Stimulated activated CD4-positive, alpha-beta T cell treated with anti-CD3 and anti-CD28 coated beads, TNF-alpha, amount 100 ng/mL, for 48 hours (primary cell): ENCODE results near the gene PLEKHM3.
A peak's percentile ranks its signal among the peaks of the same experiment; 100 is the strongest.
"Not testable (repeated sequence)": the region's sequence is repeated elsewhere in the genome, so short reads cannot be mapped to it uniquely, and the experiment has no call there.

Experiments used
- DNase-seq, 3 donors: peaks; one replicate each; pipeline ENCODE4 v3.0.0-alpha.2; 2020; ENCODE audit warnings: low read depth in 3 of 3

The PLEKHM3 gene

GRCh38 chr2:208036357-208036756 is 11.0 kb upstream of the PLEKHM3 start:
- DNase-seq = no peak

- DNase-seq = no peak
Measured at GRCh38 chr2:208034503-208035140, 9.3 kb upstream of the PLEKHM3 start.

GRCh38 chr2:208033701-208034502 is 8.6 kb upstream of the PLEKHM3 start:
- no peak for DNase-seq

DNA sequence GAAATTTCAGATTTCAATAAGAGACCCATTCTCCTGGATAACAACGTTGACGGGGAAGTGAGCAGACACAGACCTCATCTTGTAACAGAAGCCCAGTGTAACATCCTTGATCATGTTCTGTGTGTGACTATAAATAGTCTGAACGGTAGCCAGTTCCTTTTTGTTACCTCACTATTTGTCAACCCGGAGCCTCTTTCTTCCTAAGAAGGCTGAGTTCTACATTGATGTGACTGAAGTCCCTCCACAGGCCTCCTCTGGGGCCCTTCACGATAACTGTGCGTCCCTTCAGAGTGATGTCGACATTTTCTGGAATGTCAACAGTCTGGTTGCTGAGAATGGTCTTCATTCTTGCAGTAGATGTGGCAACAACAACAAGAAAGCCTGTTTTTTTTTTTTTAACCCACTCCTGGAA is 6.3 kb upstream of the PLEKHM3 start:
- DNase-seq = no peak

DNA sequence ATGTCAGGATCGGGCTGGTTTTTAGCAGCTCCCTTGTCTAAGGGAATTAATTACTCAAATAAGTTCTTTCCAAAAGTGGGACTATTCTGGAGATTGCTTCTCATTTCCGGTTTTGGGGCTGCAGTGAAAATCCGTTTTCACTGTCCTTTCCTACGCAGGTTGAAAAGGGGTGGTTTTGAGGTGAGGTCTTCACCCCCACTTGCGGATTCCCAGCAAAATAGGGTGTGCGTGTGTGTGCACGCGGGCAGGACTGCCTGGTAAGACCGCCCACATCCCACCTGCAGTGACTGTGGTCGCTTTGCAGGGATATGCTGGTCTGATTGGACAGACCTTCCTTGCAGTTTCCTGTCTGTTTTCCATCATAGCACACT is 472 bp upstream of the PLEKHM3 start:
- DNase-seq = peak in 2 of 3 donors; percentile 18 to 20

DNA sequence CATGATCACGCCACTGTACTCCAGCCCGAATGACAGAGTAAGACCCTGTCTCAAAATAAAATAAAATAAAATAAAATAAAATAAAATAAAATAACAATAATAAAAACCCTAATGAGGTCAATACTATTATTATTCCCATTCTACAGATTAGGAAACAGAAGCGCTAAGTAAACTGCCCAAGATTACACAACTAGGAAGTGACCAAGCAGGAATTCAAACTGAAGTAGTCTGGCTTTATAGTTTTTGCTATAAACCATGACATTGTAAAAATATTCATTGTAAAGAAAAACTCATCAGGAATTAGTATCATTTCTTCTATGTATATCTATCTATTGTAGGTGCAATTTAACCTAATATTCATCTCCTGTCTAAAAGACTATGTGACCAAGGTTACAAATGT is 1.2 kb downstream of the PLEKHM3 start:
- DNase-seq = no peak

DNA sequence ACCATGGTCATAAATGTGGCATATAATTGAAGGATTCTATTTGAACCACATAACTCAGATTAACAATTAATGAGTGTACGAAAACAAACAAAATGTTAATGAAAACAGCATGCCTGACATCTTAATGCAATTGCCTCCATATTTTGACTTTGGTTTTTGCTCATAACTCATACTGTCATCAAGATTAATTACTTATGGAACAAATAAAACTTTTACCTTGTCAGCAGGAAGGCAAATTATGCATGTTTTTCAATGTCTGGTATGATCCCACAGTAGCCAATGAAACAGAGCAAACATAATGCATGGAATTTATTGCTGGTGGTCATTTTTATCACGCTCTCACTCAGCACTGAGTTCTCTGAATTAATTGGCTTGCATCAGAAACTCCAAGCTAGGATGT is 5.1 kb downstream of the PLEKHM3 start:
- no peak for DNase-seq

GRCh38 chr2:208018124-208018712 is 7.1 kb downstream of the PLEKHM3 start:
- DNase-seq = not testable (repeated sequence)

DNA sequence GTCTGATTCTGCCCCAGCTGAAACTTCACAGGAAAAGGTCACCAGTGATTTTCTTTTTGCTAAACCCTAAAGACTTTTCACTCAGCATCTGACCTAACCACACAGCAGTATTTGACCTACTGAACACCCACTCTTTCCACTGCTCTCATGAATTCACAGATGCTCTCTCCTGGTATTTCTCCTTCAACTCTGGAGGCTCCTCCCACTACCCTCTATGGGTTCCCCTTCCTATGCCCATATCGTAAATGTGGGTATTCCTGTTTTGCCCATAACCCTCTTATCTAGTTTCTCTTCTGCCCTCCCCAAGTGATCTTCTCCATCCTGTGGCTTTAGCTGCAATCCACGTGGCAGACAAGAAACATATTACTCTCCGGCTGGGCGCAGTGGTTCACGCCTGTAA is 7.6 kb downstream of the PLEKHM3 start:
- no peak for DNase-seq

GRCh38 chr2:208015475-208015874 is 9.9 kb downstream of the PLEKHM3 start:
- no peak for DNase-seq

DNA sequence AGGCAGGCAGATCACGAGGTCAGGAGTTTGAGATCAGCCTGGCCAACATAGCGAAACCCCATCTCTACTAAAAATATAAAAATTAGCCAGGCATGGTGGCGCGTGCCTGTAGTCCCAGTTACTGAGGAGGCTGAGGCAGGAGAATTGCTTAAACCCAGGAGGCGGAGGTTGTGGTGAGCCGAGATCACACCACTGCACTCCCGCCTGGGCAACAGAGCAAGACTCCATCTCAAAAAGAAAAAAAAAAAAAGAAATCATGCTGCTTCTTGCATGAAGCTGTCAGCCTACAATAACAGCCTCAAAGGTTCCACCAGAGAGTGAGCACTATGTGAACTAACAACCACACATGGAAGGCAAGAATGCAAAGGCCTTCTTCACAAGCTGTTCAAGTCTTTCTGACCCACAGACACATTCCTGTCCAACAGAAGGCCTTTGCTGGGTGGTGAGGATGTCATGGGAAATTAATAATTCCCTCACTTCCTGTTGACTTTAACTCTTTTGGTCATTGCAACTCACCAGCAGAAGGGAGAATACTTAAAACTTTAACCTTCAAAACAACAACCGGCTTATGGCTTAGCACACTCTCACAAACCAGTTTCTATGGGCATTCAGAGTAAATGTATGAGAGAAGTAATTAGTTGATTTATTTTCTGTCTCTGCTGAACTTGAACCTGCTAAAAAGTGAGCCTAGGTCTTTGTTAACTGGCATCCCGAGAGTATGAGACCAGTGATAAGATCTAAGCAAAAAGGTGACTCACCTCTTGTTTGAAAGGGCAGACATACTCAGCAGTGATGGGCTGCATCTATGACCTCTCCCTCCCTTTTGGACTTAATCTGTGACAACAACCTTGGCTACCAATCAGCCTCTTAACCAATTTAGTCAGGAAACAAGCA is 11.8 kb downstream of the PLEKHM3 start:
- DNase-seq = no peak

DNA sequence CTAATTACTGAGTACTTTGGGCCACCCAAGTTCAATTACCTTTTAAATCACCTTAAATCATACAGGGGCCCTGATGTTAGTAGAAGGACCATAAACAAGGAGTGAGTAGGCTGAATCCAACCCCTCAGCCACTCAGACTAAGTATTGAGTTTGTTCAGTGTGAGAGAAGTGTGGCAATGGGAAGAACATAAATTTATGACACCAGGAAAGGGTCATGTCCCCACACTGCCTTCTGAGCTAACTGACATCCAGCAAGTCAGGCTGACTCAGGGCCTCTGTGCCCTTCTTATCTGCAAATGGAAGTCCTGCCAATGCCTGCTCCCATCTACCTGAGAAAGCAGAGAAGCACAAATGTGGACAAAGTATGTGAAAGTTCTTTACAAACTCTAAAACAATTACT is 12.9 kb downstream of the PLEKHM3 start:
- DNase-seq = no peak

DNA sequence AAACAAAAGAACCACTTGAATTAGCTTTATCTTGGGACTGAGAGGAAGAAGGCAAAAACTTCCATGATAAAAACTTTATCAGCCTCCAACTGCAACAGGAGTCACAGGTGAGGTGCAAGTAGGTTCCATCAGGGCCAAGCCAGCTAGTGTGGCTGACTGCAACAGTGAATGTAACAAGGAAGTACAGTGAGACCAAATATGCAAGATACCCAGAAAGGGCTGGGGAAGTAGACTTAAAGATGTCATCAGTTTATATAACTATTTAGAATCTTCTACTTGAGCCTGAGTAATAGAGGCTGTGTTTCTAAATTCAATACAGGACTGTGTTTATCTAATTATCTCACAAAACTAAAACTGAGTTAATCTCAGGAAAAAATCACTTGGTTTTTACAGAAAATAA is 14.8 kb downstream of the PLEKHM3 start:
- DNase-seq = no peak

- no peak for DNase-seq
Measured at GRCh38 chr2:208006833-208007232, 18.5 kb downstream of the PLEKHM3 start.

GRCh38 chr2:208006337-208006736 is 19.0 kb downstream of the PLEKHM3 start:
- no peak for DNase-seq

GRCh38 chr2:208001924-208002323 is 23.4 kb downstream of the PLEKHM3 start:
- DNase-seq = no peak

- DNase-seq = no peak
Measured at GRCh38 chr2:208000701-208001395, 24.5 kb downstream of the PLEKHM3 start.

DNA sequence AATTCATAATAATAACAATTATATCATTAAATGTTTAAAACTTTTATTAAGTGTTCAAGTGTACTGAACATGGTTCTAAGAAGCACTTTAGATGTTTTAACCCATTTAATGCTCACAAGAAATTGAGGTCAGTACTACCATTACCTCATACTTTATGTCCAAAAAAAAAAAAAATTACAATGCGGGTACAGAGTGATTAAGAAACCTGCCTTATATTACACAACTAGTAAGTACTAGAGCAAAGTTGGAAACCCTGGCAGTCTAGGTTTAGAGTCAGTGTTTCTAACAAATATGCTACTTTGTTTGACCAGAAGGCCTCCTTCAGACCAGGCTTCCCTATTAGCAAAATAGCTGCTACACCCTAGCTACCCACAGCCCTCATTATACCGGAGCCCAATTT is 28.5 kb downstream of the PLEKHM3 start:
- no peak for DNase-seq

GRCh38 chr2:207995887-207996286 is 29.4 kb downstream of the PLEKHM3 start:
- DNase-seq = no peak

DNA sequence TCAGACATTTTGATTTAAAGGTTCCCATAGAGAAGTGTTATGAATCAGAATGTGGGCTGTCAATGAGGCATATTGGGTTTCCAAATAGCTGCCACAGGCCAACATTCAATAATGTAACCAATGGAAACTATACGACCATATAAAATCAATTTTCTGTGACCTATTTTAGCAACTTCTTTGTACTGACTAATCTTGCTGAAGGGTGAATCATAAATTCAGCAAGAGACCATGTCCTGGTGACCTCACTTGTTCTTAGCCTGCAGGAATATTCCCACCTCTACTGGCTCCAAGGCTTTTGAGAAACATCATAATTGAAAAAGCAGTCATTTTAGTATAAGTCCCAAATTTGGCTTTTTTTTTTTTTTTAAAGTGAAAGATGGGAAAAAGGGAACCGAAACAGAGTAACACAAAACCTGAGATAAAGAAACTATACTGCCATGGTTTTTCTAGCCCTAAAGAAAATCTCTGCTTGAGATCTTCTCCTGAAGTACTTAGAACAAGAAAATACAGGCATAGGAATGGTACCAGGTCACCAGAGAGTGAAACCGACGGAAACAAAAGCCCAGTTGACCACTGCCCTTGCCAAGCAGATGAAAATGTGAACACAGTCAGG is 32.1 kb downstream of the PLEKHM3 start:
- no peak for DNase-seq

DNA sequence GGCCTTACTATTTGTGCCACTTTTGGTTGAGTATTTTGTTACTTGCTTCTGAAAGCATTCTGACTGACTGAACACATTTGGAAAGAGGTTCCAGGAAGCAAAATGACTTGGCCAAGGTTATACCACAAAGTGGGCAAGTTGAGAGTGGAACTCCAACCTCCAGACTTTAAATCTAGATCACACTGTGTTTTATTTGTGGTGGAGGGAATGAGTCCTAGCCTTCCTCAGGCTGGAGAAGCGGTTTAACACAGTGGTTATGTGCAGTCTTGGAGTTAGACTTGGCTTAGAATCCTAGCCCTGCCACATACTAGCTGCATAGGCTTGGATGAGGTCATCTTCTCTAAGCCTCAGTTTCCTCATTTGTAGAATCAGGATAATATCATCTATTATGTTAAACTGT is 33.4 kb downstream of the PLEKHM3 start:
- no peak for DNase-seq
